ENCODE data around the gene PHIP. TPM values are rescaled to one million over a fixed set of nuclear protein-coding genes. Genes with fewer than 3 reads are reported as not detected.

The PHIP gene
- total and polyA plus RNA-seq, 9 of the 15 experiments (the other 6 are each of a cell fraction or from before 2014, with no cell fraction given) = 8.1 to 36.3 (median 16.5) TPM

DNA sequence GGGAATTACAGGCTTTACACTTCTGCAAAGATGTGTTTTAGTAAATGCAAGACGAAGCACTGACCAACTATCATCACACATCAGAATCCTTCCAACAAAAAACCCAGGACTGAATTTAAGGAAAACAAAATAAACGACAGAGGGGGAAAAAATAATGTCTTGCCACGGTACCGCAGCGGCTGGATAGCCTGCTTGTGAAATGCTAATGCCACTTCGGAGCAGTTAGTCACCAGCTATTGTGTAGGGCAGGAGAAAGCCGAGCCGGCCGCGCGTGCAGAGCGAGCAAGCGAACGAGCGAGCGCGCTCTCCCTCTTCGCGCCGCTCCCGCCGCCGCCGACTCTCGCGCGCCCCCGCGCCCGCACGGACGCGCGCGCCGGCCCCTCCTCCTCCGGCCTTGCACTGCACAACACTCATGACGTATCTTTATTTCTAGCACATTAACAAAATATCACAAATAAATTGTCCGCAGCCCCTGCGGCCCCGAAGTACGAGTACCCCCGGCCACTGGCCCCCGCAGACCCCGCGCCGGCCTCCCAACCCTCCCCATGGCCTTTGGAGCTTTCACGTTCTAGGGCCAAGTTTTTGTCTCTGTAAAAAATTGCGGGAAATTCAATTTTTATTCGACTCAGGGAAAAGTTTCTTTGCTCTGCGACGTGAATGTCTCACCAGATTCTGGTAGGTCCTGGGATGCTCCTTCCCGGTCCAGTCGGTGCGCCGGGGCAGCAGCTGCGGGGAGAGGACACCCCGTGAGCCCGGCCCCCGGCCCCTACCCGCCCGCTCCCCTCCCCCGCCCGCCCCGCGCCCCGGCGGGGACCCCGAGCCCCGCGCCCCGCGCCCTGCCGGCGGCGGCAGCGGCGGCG is 1.0 kb downstream of the PHIP start (continued):
- TF ChIP-seq, protein P1, sequence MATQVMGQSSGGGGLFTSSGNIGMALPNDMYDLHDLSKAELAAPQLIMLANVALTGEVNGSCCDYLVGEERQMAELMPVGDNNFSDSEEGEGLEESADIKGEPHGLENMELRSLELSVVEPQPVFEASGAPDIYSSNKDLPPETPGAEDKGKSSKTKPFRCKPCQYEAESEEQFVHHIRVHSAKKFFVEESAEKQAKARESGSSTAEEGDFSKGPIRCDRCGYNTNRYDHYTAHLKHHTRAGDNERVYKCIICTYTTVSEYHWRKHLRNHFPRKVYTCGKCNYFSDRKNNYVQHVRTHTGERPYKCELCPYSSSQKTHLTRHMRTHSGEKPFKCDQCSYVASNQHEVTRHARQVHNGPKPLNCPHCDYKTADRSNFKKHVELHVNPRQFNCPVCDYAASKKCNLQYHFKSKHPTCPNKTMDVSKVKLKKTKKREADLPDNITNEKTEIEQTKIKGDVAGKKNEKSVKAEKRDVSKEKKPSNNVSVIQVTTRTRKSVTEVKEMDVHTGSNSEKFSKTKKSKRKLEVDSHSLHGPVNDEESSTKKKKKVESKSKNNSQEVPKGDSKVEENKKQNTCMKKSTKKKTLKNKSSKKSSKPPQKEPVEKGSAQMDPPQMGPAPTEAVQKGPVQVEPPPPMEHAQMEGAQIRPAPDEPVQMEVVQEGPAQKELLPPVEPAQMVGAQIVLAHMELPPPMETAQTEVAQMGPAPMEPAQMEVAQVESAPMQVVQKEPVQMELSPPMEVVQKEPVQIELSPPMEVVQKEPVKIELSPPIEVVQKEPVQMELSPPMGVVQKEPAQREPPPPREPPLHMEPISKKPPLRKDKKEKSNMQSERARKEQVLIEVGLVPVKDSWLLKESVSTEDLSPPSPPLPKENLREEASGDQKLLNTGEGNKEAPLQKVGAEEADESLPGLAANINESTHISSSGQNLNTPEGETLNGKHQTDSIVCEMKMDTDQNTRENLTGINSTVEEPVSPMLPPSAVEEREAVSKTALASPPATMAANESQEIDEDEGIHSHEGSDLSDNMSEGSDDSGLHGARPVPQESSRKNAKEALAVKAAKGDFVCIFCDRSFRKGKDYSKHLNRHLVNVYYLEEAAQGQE (IDR thresholded peaks at IDR 0.05; ENCODE audit: borderline replicate concordance) = 0 out of 2 replicates have a peak, but pooled peaks have one; percentile 22
- TF ChIP-seq, protein P1 (CRISPR knock-in tag; IDR thresholded peaks at IDR 0.05; ENCODE audit: low read depth) = no peak
- no peak for TF ChIP-seq BRCA1 (IDR thresholded peaks at IDR 0.05)
- TF ChIP-seq BRCA1 (CRISPR knock-in tag; IDR thresholded peaks at IDR 0.05) = no peak
- no peak for TF ChIP-seq NFATC3 (IDR thresholded peaks at IDR 0.05)
- TF ChIP-seq ZNF780A (CRISPR knock-in tag; IDR thresholded peaks at IDR 0.05) = no peak
- no peak for TF ChIP-seq SMARCC2 (IDR thresholded peaks at IDR 0.05; ENCODE audit: low read depth)
- TF ChIP-seq ZNF785 (CRISPR knock-in tag; IDR thresholded peaks at IDR 0.05) = no peak
- TF ChIP-seq AFF1 (IDR thresholded peaks at IDR 0.05; ENCODE audit: low read depth in 1 of 2, partially characterized antibody in 2 of 2) = no peak
- TF ChIP-seq, protein P2, sequence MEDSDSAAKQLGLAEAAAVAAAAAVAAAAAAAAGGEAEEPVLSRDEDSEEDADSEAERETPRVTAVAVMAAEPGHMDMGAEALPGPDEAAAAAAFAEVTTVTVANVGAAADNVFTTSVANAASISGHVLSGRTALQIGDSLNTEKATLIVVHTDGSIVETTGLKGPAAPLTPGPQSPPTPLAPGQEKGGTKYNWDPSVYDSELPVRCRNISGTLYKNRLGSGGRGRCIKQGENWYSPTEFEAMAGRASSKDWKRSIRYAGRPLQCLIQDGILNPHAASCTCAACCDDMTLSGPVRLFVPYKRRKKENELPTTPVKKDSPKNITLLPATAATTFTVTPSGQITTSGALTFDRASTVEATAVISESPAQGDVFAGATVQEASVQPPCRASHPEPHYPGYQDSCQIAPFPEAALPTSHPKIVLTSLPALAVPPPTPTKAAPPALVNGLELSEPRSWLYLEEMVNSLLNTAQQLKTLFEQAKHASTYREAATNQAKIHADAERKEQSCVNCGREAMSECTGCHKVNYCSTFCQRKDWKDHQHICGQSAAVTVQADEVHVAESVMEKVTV (CRISPR knock-in tag; IDR thresholded peaks at IDR 0.05) = no peak
- TF ChIP-seq POLR2B (IDR thresholded peaks at IDR 0.05; ENCODE audit: low read depth, partially characterized antibody) = no peak
- TF ChIP-seq PRMT5 (CRISPR knock-in tag; IDR thresholded peaks at IDR 0.05) = no peak
- TF ChIP-seq RBBP5 (IDR thresholded peaks at IDR 0.05; ENCODE audit: borderline replicate concordance, insufficient read depth, low read length, poor library complexity, severe bottlenecking) = peak; percentile 90
- TF ChIP-seq FUS (optimal IDR thresholded peaks at IDR 0.05; ENCODE audit: low read depth, low read length) = no peak

Data from K562 (cell line).